Measurements from ENCODE around the gene CDCA8.

DNA sequence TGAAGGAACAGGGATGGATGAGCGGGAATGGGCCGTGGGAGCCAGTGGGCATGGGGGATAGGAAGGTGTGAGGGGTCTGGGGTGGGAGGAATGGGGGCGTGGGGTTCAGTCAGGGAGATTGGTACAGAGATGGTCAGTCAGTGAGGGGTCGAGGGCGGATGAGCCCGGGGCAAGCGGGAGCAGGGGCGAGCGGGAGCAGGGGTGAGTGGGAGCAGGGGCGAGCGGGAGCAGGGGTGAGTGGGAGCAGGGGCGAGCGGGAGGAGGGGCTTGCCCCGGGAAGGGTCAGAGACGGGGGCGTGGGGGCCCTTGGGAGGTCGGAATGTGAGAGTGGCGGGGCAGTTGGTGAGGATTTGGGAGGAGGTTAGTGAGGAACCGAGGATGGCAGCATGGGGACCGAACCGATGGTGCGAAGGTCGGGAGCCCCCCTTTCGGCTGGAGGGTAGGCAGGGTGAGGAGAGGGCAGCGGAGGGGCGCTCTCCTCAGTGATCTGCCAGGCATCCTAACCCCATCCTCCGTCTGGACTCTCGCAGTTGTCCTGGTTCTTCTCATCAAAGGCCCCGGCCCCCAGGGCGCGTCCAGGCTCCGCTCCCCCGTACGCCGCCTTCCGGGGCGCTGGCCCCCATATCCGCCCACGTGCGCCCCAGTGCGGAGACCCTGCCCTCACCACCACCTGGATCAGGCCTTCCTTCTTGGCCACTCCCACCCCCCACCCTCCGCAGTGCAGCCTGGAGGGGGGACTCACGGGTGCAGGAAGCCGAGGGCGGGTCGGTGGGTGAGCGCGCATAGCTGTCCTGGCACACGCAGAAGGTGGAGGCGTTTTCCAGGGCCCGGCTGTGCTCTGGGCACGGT, 61.4 kb downstream of the CDCA8 start:
- TF ChIP-seq, protein P1, sequence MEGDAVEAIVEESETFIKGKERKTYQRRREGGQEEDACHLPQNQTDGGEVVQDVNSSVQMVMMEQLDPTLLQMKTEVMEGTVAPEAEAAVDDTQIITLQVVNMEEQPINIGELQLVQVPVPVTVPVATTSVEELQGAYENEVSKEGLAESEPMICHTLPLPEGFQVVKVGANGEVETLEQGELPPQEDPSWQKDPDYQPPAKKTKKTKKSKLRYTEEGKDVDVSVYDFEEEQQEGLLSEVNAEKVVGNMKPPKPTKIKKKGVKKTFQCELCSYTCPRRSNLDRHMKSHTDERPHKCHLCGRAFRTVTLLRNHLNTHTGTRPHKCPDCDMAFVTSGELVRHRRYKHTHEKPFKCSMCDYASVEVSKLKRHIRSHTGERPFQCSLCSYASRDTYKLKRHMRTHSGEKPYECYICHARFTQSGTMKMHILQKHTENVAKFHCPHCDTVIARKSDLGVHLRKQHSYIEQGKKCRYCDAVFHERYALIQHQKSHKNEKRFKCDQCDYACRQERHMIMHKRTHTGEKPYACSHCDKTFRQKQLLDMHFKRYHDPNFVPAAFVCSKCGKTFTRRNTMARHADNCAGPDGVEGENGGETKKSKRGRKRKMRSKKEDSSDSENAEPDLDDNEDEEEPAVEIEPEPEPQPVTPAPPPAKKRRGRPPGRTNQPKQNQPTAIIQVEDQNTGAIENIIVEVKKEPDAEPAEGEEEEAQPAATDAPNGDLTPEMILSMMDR (IDR thresholded peaks at IDR 0.05; ENCODE audit: low read depth, low read length), result no peak
- no peak for TF ChIP-seq EZH2phosphoT487 (IDR thresholded peaks at IDR 0.05; ENCODE audit: low read depth)

All from OCI-LY3 (cell line).